ENCODE results near the gene CUX1. TPM values are rescaled to one million over a fixed set of nuclear protein-coding genes. Genes with fewer than 3 reads are reported as not detected.

Gene CUX1
- total RNA-seq, 1 donor = 46.2 TPM

DNA sequence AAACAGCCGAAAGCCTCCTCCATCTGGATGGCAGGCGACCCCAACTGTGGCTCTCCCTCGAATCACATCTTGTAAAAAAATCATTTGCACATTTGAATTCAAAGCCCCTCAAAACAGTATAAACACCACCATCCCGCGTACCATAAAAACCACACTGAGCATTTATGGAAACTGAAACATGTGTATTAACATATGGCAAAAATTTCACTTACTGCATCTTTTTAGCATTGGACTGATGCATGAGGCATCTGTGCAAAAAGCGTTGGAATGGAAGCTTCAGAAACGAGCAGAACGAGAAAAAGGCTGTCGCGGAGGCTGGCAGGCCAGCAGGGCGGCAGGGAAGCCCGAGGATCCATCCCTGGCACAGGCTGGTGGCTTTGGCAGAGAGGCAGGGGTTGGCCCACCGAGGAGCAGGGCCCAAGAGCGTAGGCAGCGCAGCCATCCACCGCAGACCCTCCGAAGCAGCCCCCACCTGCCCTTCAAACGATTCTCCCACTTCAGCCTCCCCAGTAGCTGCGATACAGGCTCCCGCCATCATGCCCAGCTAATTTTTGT is 39.3 kb upstream of the CUX1 start:
- DNase-seq (ENCODE audit: low read depth) = no peak
- H3K4me3 ChIP-seq (ENCODE audit: low read depth, low read length) = no peak overlapping the region
- TF ChIP-seq CTCF (IDR thresholded peaks at IDR 0.05; ENCODE audit: insufficient read depth, low read depth, low read length) = no peak

GRCh38 chr7:101779267-101779666 is 38.2 kb upstream of the CUX1 start:
- TF ChIP-seq CTCF (IDR thresholded peaks at IDR 0.05; ENCODE audit: insufficient read depth, low read depth, low read length) = no peak
- no peak for DNase-seq (ENCODE audit: low read depth)
- no peak overlapping the region for H3K4me3 ChIP-seq (ENCODE audit: low read depth, low read length)

DNA sequence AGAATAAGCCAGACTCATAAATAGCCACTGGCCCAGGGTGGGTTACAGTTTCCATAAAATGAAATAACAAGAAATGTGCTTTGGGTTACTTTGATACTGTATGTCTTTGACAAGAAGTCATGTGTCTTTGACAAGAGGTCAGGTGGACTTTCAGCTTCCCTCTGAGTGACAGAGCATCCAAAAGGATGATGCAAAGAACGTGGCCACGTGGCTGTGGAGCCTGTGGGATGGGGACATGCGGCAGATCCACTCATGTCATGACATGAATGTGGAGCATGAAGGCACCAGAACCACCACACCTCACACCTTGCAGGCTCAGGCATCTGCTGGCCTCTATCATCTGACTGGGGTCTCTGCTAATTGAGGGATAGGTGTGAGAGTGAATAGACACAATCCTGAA is 37.1 kb upstream of the CUX1 start:
- DNase-seq (ENCODE audit: low read depth) = no peak
- H3K4me3 ChIP-seq (ENCODE audit: low read depth, low read length) = no peak overlapping the region
- no peak for TF ChIP-seq CTCF (IDR thresholded peaks at IDR 0.05; ENCODE audit: insufficient read depth, low read depth, low read length)

GRCh38 chr7:101781439-101781838 is 36.0 kb upstream of the CUX1 start:
- no peak for DNase-seq (ENCODE audit: low read depth)
- no peak for TF ChIP-seq CTCF (IDR thresholded peaks at IDR 0.05; ENCODE audit: insufficient read depth, low read depth, low read length)
- H3K4me3 ChIP-seq (ENCODE audit: low read depth, low read length) = no peak overlapping the region

- H3K4me3 ChIP-seq (ENCODE audit: low read depth, low read length) = no peak overlapping the region
- no peak for TF ChIP-seq CTCF (IDR thresholded peaks at IDR 0.05; ENCODE audit: insufficient read depth, low read depth, low read length)
- no peak for DNase-seq (ENCODE audit: low read depth)
Measured at GRCh38 chr7:101782476-101782875, 35.0 kb upstream of the CUX1 start.

GRCh38 chr7:101782896-101783295 is 34.5 kb upstream of the CUX1 start:
- H3K4me3 ChIP-seq (ENCODE audit: low read depth, low read length) = no peak overlapping the region

More at GRCh38 chr7:101782896-101783295, 34.5 kb upstream of the CUX1 start:
- TF ChIP-seq CTCF (IDR thresholded peaks at IDR 0.05; ENCODE audit: insufficient read depth, low read depth, low read length) = no peak
- DNase-seq (ENCODE audit: low read depth) = no peak

Measured in fibroblast of villous mesenchyme (primary cell).